Spinal cord (tissue), 10 donors: Measurements from ENCODE around the gene TGM5. TPM values are rescaled to one million over a fixed set of nuclear protein-coding genes. Genes with fewer than 3 reads are reported as not detected.
"Not testable (repeated sequence)": the region's sequence is repeated elsewhere in the genome, so short reads cannot be mapped to it uniquely, and the experiment has no call there.

ENCODE experiments used
- DNase-seq, 6 donors: peaks; one replicate each; pipeline versions ENCODE4 v3.0.0 to v3.0.0-alpha.2; 2013 to 2015; ENCODE audit warnings: low spot score in 6 of 6, low read depth in 4 of 6
- H3K27ac ChIP-seq: one replicate; pipeline ENCODE4 v1.5.1; 2013; ENCODE audit warnings: low read depth, low read length, control low read depth
- H3K27me3 ChIP-seq: one replicate; pipeline ENCODE4 v1.6.1; 2013; ENCODE audit warnings: low read length; ENCODE audit not compliant: control insufficient read depth, insufficient read depth
- H3K36me3 ChIP-seq: one replicate; pipeline ENCODE4 v1.6.1; 2013; ENCODE audit warnings: low read length; ENCODE audit not compliant: control insufficient read depth, insufficient read depth
- H3K4me1 ChIP-seq: one replicate; pipeline ENCODE4 v1.6.1; 2013; ENCODE audit warnings: low read length; ENCODE audit not compliant: control insufficient read depth, insufficient read depth
- H3K4me3 ChIP-seq: one replicate; pipeline ENCODE4 v1.5.1; 2013; ENCODE audit warnings: low read depth, low read length, control low read depth
- H3K9me3 ChIP-seq: one replicate; pipeline ENCODE4 v1.6.1; 2013; ENCODE audit warnings: low read length; ENCODE audit not compliant: control insufficient read depth, insufficient read depth
- WGBS: methylation state at CpG from one replicate; pipeline ENCODE4 v1.1.5; 2013; ENCODE audit warnings: missing lambda C conversion rate; ENCODE audit not compliant: insufficient coverage; 5-methylcytosine and 5-hydroxymethylcytosine counted together
- polyA plus RNA-seq, 2 donors: library from polyadenylated mRNA; unstranded; fragments of 120-200 nt; gene quantifications; one replicate each; pipeline ENCODE4 v1.2.1, GENCODE V29; 2013; ENCODE audit not compliant: insufficient read length in 2 of 2
- total RNA-seq, 2 donors: library from RNA; depleted of rRNA in 1 of 2; stranded (reverse); fragments of 120-200 nt in 1 of 2; fragments of >200 nt in 1 of 2; gene quantifications; one replicate each; pipeline versions ENCODE4 v1.2.3 to v1.2.4, GENCODE V29; 2013 to 2014
- donor health status: healthy.

TGM5 gene
- total and polyA plus RNA-seq, 4 donors: 0.10 TPM; not detected in 3

GRCh38 chr15:43277231-43277823 is 10.6 kb upstream of the TGM5 start:
- H3K9me3 ChIP-seq: no peaks in the 10 kb centered on the region
- peaks cover 23% of the 10 kb centered on the region for H3K4me1 ChIP-seq
- no peaks in the 10 kb centered on the region for H3K36me3 ChIP-seq
- WGBS: 87% methylated on average over 10 of the region's 10 CpGs
- no peaks in the 10 kb centered on the region for H3K27me3 ChIP-seq
- no peak overlapping the region for H3K4me3 ChIP-seq
- no peak overlapping the region for H3K27ac ChIP-seq
- DNase-seq: no peak

GRCh38 chr15:43276563-43277200 is 10.0 kb upstream of the TGM5 start:
- Histone ChIP-seq H3K4me3 (no peak overlapping the region), H3K4me1 (peaks cover 23% of the 10 kb centered on the region), H3K27me3 (no peaks in the 10 kb centered on the region), H3K27ac (no peak overlapping the region), H3K36me3 (no peaks in the 10 kb centered on the region), H3K9me3 (no peaks in the 10 kb centered on the region)
- WGBS: 93% methylated on average over 5 of the region's 12 CpGs
- DNase-seq: no peak

GRCh38 chr15:43275740-43276562 is 9.2 kb upstream of the TGM5 start:
- H3K27me3 ChIP-seq: no peaks in the 10 kb centered on the region
- H3K9me3 ChIP-seq: no peaks in the 10 kb centered on the region
- WGBS: 55% methylated on average over 12 of the region's 15 CpGs
- H3K4me3 ChIP-seq: no peak overlapping the region
- H3K36me3 ChIP-seq: no peaks in the 10 kb centered on the region
- no peak overlapping the region for H3K27ac ChIP-seq
- DNase-seq: peak in 2 of 6 donors; percentile 8 to 35
- peaks cover 23% of the 10 kb centered on the region for H3K4me1 ChIP-seq

GRCh38 chr15:43274136-43274535 is 7.4 kb upstream of the TGM5 start:
- H3K36me3 ChIP-seq: no peaks in the 10 kb centered on the region
- H3K4me3 ChIP-seq: no peak overlapping the region
- 47% methylated on average over 6 of the region's 9 CpGs for WGBS
- H3K4me1 ChIP-seq: peaks cover 29% of the 10 kb centered on the region
- no peak overlapping the region for H3K27ac ChIP-seq
- no peaks in the 10 kb centered on the region for H3K9me3 ChIP-seq
- DNase-seq: no peak
- H3K27me3 ChIP-seq: no peaks in the 10 kb centered on the region

- 83% methylated on average over 2 of the region's 2 CpGs for WGBS
- no peaks in the 10 kb centered on the region for H3K36me3 ChIP-seq
- H3K27me3 ChIP-seq: no peaks in the 10 kb centered on the region
- H3K9me3 ChIP-seq: no peaks in the 10 kb centered on the region
- H3K4me1 ChIP-seq: peaks cover 29% of the 10 kb centered on the region
- peak in 1 of 6 donors; percentile 15 for DNase-seq
- H3K4me3 ChIP-seq: no peak overlapping the region
- no peak overlapping the region for H3K27ac ChIP-seq
These were observed 6.5 kb upstream of the TGM5 start for GRCh38 chr15:43273243-43273642.

- not testable (repeated sequence) for H3K27me3 ChIP-seq, H3K4me3 ChIP-seq, H3K36me3 ChIP-seq, DNase-seq, H3K27ac ChIP-seq, H3K9me3 ChIP-seq
- H3K4me1 ChIP-seq: peaks cover 29% of the 10 kb centered on the region
- no CpG with 5 or more reads among the region's 1 CpG for WGBS
These were observed 5.2 kb upstream of the TGM5 start for GRCh38 chr15:43271908-43272307.

- DNase-seq: peak in 1 of 6 donors; percentile 13
- no peaks in the 10 kb centered on the region for H3K9me3 ChIP-seq
- H3K4me3 ChIP-seq: no peak overlapping the region
- 56% methylated on average over 3 of the region's 6 CpGs for WGBS
- no peaks in the 10 kb centered on the region for H3K36me3 ChIP-seq
- no peak overlapping the region for H3K27ac ChIP-seq
- peaks cover 20% of the 10 kb centered on the region for H3K4me1 ChIP-seq
- H3K27me3 ChIP-seq: no peaks in the 10 kb centered on the region
These were observed 4.1 kb upstream of the TGM5 start for GRCh38 chr15:43270676-43271306.

GRCh38 chr15:43270113-43270665 is 3.5 kb upstream of the TGM5 start:
- Histone ChIP-seq H3K27ac (no peak overlapping the region), H3K4me3 (no peak overlapping the region), H3K27me3 (no peaks in the 10 kb centered on the region), H3K4me1 (peaks cover 15% of the 10 kb centered on the region), H3K9me3 (no peaks in the 10 kb centered on the region), H3K36me3 (no peaks in the 10 kb centered on the region)
- DNase-seq: peak in 1 of 6 donors; percentile 15
- 75% methylated on average over 5 of the region's 5 CpGs for WGBS
